Measurements from ENCODE around the gene SHANK1.

GRCh38 chr19:50661023-50661422 is 58.6 kb downstream of the SHANK1 start:
- TF ChIP-seq POLR2A (IDR thresholded peaks at IDR 0.05) = no peak
- TF ChIP-seq CTCF (IDR thresholded peaks at IDR 0.05) = no peak
